ENCODE data around the gene SARS1.

SARS1 gene

DNA sequence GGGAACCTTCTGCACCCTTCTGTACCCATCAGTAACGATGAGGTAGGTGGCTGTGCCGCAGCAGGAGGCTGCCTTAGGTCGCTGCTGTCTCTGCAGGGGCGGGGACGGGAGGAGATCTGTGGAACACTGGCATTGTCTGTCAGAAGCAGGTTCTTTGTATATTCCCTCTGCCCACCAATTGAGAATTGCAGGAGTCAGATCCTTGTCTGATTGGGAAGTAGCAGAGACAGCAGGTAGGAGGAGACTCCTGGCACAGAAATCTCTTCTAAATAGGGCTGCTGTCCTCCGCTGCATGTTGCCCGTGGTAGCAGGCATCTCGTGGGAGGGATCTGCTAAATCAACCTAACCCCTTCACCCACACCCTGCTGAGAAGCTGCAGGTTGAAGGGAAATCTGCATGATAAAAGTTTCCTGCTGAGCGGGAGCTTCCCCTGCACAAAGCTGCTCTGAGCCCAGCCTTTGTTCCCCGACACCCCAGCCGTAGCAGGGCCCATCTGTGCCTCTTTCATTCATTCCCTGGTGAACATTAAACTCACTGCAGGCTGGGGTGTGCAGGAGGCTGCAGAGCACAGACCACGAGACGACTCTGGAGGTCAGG is 15.9 kb downstream of the SARS1 start:
- DNase-seq: no peak

DNA sequence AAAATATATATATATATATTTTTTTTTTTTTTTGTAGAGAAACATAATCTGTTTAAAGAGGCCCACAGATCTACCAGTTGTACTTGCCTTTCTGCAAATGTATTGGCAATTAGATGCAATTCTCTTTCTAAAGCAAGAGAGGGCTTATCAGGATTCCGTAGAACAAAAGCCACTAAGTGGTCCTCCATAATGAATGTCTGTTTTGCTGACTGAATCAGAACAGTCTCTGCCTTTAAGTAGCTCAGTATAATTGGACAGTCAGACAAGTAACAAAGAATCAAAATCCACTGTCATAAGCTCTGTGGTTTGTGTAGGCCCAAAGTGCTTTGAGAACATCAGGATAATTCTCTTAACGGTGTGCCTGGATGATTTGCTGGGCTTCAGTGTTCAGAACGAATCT is 17.3 kb downstream of the SARS1 start:
- no peak for DNase-seq

DNA sequence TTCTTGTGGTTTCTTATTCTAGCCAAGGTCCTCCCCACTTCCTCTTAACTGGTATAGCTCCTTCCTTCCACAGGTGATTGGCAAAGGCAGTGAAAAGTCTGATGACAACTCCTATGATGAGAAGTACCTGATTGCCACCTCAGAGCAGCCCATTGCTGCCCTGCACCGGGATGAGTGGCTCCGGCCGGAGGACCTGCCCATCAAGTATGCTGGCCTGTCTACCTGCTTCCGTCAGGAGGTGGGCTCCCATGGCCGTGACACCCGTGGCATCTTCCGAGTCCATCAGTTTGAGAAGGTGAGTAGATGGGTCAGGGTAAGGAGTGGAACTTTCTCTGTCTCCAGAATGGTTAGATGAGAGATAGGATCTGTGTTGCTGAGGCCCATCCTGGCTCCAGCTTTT is 21.4 kb downstream of the SARS1 start:
- DNase-seq: no peak

DNA sequence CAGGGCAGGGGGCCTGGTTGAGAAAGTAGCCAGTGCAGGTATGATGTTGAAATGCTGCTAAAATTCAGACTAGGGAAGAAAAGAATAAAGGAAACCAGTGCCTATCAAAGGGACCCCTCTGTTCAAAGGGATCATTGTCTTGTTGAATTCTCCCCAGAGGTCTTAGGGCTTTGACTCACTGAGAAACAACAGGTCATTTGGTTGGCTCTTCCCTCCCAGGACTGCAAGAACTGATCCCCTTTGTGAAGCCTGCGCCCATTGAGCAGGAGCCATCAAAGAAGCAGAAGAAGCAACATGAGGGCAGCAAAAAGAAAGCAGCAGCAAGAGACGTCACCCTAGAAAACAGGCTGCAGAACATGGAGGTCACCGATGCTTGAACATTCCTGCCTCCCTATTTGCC is 23.8 kb downstream of the SARS1 start:
- no peak for DNase-seq

DNA sequence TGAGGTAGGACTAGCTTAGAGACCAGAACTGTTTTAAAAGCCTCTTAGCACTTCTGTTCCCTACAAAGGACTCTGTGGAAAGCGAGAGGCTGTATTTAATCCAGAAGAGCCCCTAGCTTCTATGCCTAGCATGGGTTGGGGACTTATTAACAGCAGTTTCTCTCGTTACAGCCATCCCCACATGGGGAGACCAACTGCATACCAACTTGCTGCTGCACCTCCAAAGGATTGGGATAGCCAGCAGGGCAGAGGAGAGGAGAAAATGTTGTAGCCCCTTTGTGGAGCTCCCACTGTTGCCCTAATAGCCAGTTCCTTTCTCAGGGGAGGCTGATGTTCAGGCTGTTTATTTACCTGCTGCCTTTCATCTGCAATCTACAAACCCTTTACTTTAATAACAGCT is 24.7 kb downstream of the SARS1 start:
- no peak for DNase-seq

DNA sequence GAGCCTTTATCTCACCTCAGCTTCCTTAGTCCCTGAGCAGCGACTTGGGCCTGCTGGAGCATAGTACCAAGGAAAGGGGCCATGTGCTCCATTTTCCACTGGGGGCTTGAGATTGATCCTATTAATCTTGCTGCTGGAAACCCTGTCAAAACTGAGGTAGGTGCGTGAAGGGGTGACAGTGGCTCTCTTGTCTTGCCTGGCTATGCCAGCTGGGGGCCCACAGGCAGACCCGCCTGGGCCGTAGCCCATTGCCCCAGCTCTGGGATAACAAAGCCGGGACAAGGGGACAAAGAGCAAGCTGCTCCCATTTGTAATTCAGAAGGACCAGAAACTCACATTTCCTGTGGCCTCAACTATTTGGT is 25.3 kb downstream of the SARS1 start:
- DNase-seq: no peak

DNA sequence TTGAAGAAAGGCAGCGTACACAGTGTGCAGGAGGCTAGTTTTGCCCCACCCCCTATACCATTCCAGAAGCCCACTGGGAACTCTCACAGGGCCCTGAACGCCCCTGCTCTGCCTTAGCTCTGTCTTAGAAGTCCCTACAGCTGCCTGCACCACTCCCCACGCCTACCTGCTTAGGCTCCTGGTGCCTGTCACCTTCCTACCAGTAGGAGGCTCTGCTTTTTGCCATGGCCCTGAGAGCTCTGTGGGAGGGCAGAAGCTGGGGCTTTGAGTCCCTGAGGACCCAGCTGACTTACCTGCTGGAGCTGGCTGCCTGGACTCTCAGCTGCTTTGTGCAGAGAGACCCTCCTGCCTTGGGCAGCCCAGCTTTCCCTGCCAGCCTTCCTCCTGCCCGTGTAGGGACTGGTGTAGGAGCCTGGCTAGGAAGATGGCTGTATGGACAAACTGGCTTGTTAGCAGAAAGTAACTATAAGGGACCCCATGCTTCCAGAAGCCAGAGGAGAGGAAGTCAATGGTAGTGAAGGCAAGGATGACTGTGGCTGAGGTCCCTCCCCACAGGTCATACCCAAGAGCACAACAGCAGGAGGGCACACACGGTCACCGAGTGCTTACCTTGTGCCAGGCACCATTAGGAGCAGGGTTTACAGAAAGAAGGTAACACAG is 25.8 kb downstream of the SARS1 start:
- no peak for DNase-seq

DNA sequence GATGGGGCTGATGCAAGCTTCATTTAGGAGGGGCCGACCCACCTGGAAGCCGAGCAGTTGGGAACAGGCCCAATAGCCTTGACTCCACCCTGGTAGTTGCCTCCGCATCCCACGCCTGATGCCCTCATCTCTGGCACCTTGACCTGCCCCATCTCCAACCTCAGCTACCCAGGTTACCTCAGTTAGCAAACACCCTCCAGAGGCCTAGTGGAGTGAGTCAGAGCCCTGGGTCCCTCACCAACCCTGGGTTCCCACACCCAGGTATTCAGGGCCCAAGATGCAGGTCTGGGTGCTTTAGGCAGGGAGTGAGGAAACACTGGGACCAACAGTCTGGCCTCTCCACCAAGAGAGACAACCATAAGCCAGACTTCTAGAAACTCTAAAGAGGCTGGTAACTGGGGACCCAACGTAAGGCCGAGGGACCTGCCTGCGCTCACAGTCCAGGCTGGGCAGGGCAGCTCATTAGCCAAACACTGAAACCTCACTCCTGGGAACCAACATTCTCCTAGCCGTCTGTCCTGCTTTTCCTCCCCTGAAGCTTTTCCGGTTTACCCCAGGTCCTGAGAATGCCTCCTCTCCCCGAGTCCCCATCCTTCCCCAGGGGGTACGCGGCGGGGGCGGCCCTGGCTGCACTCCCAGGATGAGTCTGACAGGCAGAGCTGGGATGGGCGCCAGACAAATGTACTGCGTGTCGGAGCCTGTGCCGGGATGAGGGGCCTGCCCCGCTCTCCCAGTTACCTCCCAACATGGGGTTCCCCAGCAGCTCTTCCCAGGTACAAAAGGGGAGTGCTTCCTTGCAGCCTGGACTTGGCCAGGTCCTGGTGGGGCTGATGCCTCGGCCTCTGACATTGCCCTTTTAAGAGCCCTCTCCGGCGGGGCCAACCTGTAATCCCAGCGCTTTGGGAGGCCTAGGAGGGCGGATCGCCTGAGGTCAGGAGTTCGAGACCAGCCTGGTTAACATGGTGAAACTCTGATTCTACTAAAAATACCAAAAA is 26.7 kb downstream of the SARS1 start:
- DNase-seq: no peak

DNA sequence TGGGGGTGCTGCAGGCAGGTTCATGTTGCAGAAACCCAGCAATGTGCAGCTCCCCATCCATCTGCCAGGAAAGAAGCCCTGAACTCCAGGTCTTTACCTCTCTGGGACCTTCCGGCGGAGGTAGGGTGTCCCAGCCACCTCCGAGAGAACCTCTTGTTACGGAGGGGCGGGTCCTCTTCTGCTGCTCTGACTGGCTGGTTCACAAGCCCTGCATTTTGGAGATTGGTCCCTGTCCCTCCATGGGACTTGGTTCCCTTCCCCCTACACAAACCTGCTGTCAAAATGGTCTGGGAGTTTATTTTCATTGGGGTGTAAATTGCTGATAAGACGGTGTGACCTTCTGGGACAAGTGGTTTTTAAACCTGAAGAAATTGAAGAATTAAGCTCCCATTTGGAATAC is 27.6 kb downstream of the SARS1 start:
- no peak for DNase-seq

DNA sequence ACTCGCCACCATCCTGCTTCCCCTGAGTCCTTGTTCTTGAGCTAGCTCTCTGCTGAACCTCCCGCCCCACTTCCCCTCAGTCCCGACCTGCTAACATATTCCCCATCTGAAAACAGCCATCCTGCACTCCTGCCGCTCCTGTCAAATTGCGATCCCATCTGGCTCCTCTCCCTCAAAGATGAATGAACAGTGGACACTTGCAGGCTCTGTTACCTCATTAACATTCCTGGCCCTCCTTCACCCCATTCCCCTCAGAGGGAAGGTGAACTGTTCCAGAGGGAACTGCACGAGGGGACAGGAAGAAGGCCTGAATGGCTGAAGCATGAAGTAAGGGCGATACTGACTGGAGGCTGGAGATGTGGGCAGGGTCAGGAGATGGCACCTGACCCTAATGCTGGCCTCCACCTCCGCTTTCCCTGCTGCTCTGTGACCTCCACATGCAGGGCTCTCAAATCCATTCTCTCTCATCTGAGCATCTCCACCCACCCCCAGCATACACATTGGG is 28.2 kb downstream of the SARS1 start:
- no peak for DNase-seq

DNA sequence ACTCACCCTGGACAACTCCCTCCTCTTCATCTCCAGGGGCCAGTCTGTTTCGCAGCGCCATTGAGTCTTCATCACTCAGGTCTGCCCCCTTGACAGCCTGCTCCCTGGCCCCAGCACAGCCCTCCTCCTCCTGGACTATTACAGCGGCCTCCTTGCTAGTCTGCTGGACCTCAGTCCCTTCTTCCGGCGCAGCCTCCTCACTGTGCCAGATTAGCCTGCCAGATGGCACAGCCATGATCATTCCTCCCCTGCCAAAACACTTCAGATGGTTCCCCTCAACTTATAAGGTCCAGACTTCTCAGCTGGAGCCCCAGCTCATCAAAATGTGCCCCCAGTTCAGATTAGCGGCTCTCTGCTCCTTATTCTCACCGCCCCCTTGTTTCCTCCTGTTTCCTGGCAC is 28.7 kb downstream of the SARS1 start:
- no peak for DNase-seq

DNA sequence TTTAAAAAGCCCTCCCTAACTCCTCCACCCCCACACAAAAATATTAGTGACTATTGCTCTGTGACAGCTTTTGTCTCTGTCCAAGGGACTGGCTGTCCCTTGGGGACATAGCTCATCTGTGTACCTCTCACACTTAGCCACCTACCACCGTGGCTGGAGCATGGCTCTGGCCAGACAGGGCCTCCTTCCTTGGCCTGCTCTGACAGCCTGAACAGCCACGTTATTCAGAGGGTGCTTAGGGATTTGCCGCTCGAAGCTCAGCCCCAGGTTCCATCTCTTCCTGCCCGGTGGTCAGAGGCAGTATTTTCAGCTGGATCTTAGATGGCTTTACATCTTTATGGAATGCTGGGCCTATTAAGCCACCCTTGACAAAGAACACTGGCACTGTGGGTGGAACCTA is 29.5 kb downstream of the SARS1 start:
- DNase-seq: no peak

DNA sequence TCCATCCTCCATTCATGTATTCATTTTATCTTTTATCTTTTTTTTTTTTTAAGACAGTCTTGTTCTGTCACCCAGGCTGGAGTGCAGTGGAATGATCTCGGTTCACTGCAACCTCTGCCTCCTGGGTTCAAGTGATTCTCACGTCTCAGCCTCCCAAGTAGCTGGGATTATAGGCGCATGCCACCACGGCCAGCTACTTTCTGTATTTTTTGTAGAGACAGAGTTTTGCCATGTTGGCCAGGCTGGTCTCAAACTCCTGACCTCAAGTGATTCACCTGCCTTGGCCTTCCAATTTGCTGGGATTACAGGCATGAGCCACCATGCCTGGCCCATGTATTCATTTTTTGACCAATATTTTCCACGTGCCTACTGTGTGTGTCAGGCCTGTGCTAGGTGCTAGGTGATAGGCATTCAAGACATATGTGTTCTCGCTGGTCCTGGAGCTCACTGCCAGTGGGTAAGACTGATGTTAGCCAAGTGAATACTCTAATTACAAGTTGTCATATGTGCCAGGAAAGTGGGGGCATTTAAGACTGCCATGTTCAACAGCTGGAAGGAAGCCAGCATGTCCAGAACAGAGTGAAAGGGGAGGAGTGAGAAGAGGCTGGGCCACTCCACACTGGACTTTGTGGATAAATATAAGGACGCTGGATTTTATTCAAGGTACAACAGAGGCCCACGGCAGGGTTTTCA is 30.3 kb downstream of the SARS1 start:
- no peak for DNase-seq

DNA sequence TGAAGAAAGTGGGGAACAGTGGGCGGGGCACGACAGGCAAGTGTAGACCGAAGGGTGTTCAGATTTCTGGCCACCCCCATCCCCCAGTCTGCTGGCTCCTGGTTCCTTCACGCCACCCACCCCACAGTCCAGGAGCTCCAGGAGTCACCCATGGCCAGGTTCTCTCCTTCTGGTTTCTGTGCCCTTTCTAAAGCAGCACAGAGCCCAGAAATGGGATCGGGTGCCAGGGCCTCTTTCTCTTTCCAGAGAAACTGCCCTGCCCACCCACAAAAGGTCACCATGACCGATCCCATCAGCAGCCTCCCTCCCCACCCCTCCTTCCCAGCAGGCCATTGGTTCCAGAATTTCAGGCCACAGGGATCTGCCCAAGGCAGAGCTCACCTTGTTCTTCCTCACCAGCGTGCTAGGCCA is 32.4 kb downstream of the SARS1 start:
- no peak for DNase-seq

DNA sequence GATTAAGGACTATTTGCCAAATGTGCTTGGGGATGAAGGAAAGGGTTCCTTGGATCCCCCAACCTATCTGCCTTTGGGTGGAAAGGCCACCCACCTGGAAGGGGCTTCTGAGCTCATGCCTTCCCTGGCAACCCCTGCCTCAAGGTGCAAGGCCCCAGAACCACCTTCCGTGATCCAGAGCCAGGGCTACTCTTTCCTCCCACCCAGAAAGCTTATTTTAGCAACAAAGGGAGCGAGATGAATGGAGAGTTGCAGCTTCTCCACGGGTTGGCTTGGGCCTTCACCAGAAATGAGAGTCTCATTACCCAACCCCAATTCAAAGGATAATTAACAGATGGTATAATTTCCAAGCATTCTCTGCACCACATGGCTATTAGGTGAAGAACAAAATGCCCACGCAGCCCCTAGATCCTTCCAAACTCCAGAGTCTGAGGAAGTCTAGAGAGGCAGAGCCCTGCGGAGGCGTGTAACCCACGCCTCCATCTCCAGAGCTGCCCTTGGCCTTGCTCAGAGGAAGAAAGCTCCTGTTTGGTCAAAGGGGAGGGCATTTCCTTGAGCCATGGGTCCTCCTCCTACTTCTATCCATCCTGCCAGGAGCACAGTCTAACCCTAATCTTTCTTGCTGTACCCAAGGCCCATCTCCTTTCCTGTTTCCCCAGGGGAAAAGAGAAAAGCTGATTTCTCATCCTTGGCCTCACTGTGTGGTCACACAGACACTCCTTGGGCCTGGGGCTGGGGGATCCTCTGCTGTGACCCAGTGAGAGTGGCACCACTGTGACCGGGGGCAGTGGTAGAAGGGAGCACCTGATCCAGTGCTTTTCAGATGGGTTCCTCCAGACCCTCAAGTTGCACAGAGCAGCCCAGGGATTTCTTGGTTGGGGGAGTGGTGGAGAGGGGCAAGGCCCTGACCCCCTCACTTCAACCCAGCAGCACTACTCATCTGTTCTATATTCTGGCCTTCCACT is 34.0 kb downstream of the SARS1 start:
- DNase-seq: no peak

DNA sequence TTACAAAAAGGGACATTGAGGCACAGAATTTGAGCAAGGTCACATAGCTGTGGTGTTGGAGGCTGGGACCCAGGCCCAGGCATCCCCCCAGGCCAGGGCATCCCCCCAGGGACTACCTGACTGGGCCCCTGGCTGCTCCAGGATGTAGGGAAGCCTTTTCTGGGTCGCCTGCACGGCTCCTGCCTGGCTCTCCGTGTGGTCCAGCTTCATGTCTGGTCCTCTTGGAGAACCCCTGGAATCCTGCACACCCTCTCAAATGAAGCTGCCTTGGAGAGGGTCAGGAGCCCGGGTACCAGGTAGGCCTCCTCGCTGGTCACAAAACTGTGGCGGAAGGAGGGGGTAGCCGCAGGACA is 34.7 kb downstream of the SARS1 start:
- no peak for DNase-seq

DNA sequence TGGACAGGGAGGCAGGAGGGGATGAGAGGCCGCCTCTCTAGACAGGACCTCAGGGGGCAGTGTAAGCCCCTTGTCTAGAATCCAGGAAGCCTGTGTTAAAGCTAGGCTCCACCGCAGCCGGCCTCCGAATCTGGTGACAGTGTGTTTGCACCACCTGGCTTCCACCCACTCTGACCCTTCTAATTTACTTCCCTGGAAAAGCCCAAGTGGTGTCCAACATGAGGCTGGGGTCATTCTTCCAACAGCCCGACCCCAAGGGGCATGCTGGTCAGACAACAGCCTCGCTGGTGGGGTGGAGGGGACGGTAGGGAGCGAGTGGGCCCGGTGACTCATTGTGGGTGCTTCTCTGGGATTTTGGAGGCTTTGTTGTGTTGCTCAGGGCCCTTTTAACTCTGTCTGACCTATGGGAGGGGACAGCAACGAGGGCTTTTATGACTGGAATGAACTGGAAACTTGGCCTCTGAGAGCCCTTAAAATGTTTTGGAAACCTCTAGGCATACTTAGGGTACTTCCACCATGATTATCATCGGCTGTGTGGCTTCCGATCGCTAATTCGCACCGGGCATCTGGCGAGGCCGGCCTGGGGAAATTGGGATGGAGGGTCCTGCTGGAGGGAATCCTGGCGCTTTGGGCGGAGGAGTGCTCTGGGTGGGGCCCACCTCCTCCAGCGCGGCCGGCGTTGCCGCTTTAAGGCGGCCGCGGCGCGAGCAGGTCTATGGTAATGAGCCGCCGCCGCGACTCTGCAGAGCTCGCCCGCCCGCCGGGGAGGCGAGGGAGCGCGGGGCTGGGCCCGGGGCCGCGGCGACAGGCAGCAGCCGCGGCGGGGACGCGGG is 35.3 kb downstream of the SARS1 start, which contains the start of gene CELSR2:
Gene CELSR2, plus strand, starts transcription at position 743 of the 833 bp plus-strand sequence. CDS start 541 bp downstream, outside the sequence.
- peak; percentile 65 for DNase-seq

DNA sequence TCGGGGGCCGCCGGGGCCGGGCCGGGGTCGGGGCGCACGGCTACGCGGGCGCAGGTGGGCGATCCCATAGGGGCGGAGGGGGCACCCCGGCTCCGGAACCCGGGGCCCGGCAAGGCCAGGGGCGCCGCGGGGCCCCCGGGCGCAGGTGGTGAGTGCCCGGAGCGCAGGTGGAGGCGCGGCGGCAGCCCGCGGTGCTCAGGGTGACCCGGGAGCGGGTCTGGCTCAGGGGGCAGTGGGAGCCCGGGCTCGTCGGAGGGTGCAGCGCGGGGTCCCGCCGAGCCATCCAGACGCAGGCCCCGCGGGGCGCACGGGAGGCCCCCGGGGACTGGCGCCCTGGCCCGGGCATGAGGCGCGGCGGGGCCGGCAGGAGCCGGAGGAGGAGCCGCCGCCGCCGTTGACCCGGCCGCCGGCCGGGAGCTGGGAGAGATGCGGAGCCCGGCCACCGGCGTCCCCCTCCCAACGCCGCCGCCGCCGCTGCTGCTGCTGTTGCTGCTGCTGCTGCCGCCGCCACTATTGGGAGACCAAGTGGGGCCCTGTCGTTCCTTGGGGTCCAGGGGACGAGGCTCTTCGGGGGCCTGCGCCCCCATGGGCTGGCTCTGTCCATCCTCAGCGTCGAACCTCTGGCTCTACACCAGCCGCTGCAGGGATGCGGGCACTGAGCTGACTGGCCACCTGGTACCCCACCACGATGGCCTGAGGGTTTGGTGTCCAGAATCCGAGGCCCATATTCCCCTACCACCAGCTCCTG is 36.1 kb downstream of the SARS1 start:
- DNase-seq: peak; percentile 23

DNA sequence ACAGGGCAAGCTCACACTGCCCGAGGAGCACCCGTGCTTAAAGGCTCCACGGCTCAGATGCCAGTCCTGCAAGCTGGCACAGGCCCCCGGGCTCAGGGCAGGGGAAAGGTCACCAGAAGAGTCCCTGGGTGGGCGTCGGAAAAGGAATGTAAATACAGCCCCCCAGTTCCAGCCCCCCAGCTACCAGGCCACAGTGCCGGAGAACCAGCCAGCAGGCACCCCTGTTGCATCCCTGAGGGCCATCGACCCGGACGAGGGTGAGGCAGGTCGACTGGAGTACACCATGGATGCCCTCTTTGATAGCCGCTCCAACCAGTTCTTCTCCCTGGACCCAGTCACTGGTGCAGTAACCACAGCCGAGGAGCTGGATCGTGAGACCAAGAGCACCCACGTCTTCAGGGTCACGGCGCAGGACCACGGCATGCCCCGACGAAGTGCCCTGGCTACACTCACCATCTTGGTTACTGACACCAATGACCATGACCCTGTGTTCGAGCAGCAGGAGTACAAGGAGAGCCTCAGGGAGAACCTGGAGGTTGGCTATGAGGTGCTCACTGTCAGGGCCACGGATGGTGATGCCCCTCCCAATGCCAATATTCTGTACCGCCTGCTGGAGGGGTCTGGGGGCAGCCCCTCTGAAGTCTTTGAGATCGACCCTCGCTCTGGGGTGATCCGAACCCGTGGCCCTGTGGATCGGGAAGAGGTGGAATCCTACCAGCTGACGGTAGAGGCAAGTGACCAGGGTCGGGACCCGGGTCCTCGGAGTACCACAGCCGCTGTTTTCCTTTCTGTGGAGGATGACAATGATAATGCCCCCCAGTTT is 36.9 kb downstream of the SARS1 start:
- DNase-seq: no peak

Measured in suppressor macrophage treated with lipopolysaccharide for 4 hours (primary cell).